K562 (cell line): ENCODE results near the gene PRTFDC1. TPM values are rescaled to one million over a fixed set of nuclear protein-coding genes. Genes with fewer than 3 reads are reported as not detected.

Source experiments
- CEBPB ChIP-seq: fragments of 450-650 bp; IDR thresholded peaks from 2 replicates; pipeline ENCODE4 v1.6.1; 2016; ENCODE audit warnings: missing genetic modification characterization, missing compliant biosample characterization
- ESRRA ChIP-seq: fragments of 450-650 bp; IDR thresholded peaks from 2 replicates; pipeline ENCODE4 v1.6.1; 2014; ENCODE audit warnings: low read depth, mild to moderate bottlenecking, moderate library complexity, borderline replicate concordance
- MYBL2 ChIP-seq, 2 experiments: fragments of 450-650 bp in 1 of 2; sonication (generic) in 1 of 2; formaldehyde crosslinking in 1 of 2; IDR thresholded peaks; 2 replicates each; pipeline versions ENCODE4 v1.6.1 to v1.8.1; 2017 to 2022; ENCODE audit warnings: borderline replicate concordance in 1 of 2, inconsistent platforms in 1 of 2, low read depth in 1 of 2, mild to moderate bottlenecking in 1 of 2, missing genetic modification reagents in 1 of 2, moderate library complexity in 1 of 2
- ZNF639 ChIP-seq, 2 experiments: fragments of 200-800 bp in 1 of 2; sonication (Bioruptor generic) in 1 of 2; sonication (generic) in 1 of 2; formaldehyde crosslinking in 1 of 2; IDR thresholded peaks in 1 of 2; conservative IDR thresholded peaks in 1 of 2; 2 replicates each; pipeline versions ENCODE4 v1.5.0 to v1.6.1; 2016 to 2020; ENCODE audit warnings: missing compliant biosample characterization in 1 of 2, missing genetic modification characterization in 1 of 2, missing genetic modification reagents in 1 of 2
- polyA plus RNA-seq, 8 experiments: library from polyadenylated mRNA; depleted of rRNA in 4 of 8; stranded (reverse) in 5 of 8; unstranded in 3 of 8; fragments of >200 nt; fragmentation: Nextera tagmentation in 2 of 8; fragmentation: Illumina TruSeq in 1 of 8; extraction: Ambion mirVana in 2 of 8; extraction: Trizol in 1 of 8; gene quantifications; 2 replicates each; pipeline versions ENCODE4 v1.2.1 to v1.2.3, GENCODE V29; 2011 to 2014; ENCODE audit warnings: inconsistent platforms in 1 of 8, missing spikeins in 1 of 8
- total RNA-seq, 7 experiments: library from RNA; depleted of rRNA in 6 of 7; stranded (reverse); fragments of >200 nt in 6 of 7; fragmentation: Illumina TruSeq in 2 of 7; extraction: Trizol in 2 of 7; gene quantifications; 2 replicates each; pipeline versions ENCODE4 v1.2.1 to v1.2.3, GENCODE V29; 2011 to 2021; ENCODE audit warnings: low replicate concordance in 1 of 7
- TF ChIP-seq, protein P1 (sequence below): fragments of 450-650 bp; IDR thresholded peaks from 2 replicates; pipeline ENCODE4 v1.6.1; 2017; ENCODE audit warnings: antibody characterized with exemption, mild to moderate bottlenecking

The PRTFDC1 gene
- total and polyA plus RNA-seq, 9 of the 15 experiments (the other 6 are each of a cell fraction or from before 2014, with no cell fraction given), result 7.0 to 27.6 (median 10.0) TPM

DNA sequence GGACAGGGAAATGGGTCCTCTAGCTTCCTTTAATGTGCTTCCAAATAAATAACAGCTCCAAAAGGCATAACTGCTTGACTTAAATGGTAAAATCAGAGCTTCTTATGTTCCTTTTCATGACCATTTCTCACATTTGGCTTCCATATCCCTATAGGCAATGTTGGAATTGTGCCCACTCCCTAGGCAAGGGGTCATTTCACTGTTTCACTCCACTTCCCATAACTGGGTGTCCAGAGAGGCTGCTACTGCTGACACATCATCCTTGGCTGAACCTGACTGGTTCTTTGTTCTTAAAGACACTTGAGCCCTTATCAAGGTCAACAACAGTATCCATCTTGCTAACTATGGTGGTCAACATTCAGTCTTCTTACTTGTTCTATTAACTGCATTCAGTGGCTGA, 37.1 kb downstream of the PRTFDC1 start (continued):
- no peak for TF ChIP-seq MYBL2 (IDR thresholded peaks at IDR 0.05; ENCODE audit: low read depth)
- no peak for TF ChIP-seq MYBL2 (CRISPR knock-in tag; IDR thresholded peaks at IDR 0.05; ENCODE audit: borderline replicate concordance)
- TF ChIP-seq CEBPB (tag), result no peak
- TF ChIP-seq ZNF639 (CRISPR knock-in tag; conservative IDR thresholded peaks at IDR 0.05 in 1 of 2, IDR thresholded peaks at IDR 0.05 in 1 of 2), result no peak
- TF ChIP-seq ESRRA, result 0 out of 2 replicates have a peak, but pooled peaks have one; percentile 53
- TF ChIP-seq, protein P1, sequence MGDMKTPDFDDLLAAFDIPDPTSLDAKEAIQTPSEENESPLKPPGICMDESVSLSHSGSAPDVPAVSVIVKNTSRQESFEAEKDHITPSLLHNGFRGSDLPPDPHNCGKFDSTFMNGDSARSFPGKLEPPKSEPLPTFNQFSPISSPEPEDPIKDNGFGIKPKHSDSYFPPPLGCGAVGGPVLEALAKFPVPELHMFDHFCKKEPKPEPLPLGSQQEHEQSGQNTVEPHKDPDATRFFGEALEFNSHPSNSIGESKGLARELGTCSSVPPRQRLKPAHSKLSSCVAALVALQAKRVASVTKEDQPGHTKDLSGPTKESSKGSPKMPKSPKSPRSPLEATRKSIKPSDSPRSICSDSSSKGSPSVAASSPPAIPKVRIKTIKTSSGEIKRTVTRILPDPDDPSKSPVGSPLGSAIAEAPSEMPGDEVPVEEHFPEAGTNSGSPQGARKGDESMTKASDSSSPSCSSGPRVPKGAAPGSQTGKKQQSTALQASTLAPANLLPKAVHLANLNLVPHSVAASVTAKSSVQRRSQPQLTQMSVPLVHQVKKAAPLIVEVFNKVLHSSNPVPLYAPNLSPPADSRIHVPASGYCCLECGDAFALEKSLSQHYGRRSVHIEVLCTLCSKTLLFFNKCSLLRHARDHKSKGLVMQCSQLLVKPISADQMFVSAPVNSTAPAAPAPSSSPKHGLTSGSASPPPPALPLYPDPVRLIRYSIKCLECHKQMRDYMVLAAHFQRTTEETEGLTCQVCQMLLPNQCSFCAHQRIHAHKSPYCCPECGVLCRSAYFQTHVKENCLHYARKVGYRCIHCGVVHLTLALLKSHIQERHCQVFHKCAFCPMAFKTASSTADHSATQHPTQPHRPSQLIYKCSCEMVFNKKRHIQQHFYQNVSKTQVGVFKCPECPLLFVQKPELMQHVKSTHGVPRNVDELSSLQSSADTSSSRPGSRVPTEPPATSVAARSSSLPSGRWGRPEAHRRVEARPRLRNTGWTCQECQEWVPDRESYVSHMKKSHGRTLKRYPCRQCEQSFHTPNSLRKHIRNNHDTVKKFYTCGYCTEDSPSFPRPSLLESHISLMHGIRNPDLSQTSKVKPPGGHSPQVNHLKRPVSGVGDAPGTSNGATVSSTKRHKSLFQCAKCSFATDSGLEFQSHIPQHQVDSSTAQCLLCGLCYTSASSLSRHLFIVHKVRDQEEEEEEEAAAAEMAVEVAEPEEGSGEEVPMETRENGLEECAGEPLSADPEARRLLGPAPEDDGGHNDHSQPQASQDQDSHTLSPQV, result peak; percentile 50; the same call in 1 of the 2 replicates
